ENCODE data around the gene AGBL1.

GRCh38 chr15:86558252-86558651 is 478.6 kb downstream of the AGBL1 start:
- TF ChIP-seq CTCF (IDR thresholded peaks at IDR 0.05) (no peak), EZH2 (IDR thresholded peaks at IDR 0.05; ENCODE audit: borderline replicate concordance, insufficient read depth, low read depth, low read length, poor library complexity, severe bottlenecking) (no peak)

All from B cell (primary cell).